ENCODE data around the gene FCGR1A.
"Not testable (repeated sequence)": the region's sequence is repeated elsewhere in the genome, so short reads cannot be mapped to it uniquely, and the experiment has no call there.

Gene FCGR1A

DNA sequence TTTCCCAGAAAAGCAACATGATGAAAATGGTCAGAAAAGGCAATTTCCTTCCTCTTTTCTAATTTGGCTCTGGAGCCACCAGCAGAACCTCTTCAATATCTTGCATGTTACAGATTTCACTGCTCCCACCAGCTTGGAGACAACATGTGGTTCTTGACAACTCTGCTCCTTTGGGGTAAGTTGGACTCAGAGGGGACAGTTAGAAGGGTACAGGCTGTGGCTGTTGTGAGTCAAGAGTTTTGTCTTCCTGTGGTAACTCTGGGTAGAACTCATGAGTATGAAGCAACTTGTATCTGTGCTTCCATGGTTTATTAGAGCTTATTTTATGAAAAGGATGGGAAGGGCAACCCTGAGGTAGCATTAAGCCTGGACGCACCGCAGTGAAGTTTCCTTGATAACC is at the start of gene FCGR1A:
Gene FCGR1A (plus strand): TSS at position 95 of the 400 bp plus-strand sequence. CDS start 50 bp downstream, at position 145.
- DNase-seq = not testable (repeated sequence)

DNA sequence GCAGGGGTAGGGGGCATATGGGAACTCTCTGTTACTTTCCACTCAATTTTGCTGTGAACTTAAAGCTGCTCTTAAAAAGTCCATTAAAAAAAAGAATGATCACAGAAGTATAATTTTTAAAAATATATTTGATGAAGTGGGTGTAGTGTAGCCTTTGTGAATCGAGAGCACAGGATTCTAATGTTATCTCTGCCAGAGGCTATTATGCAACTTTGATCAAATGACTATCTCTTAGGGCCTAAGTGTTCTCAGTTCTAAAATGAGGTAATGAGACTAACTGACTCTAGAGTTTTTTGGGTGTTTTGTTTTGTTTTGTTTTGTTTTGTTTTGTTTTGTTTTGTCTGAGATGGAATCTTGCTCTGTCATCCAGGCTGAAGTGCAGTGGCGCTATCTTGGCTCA is 49.7 kb upstream of the FCGR1A start:
- not testable (repeated sequence) for DNase-seq

DNA sequence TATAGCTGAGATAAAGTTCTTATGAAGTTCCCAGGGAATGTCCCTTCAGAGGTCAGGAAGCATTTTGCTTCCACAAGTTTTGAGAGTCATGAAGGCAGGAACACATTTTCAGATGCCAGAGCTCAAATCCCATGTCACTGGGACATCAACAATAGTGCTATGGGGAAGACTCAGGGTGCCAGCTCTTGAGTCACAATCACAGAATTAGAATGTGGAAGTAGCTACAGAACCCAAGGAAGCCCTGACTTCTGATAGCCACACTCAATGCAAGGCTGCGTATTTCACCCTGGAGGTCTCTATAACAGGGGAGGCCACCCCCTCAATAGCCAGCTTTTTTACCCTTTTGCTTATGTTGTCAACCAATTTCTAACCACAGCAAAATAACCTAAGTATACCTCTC is 47.8 kb upstream of the FCGR1A start:
- not testable (repeated sequence) for DNase-seq

DNA sequence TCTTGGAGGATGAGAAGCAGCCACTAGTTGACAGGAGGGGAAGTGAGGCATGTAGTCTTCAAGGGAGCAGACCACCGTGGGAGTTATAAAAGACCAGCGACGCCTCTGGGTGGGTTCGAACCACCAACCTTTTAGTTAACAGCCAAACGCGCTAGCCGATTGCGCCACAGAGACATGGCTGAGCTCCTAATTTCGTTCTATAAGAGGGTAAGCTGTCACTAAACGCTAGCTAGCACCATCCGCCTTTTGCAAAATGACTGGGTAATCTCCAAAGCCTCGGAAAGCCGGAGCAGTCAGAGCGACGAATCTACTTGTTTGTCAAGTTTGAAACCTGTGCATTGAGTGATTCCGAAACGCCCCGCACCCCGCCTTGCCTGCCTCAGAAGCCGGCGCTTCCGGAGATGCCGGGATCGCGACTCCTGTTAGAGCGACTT is 42.3 kb upstream of the FCGR1A start:
- DNase-seq = peak in 2 of 56 donors; percentile 0 to 7

DNA sequence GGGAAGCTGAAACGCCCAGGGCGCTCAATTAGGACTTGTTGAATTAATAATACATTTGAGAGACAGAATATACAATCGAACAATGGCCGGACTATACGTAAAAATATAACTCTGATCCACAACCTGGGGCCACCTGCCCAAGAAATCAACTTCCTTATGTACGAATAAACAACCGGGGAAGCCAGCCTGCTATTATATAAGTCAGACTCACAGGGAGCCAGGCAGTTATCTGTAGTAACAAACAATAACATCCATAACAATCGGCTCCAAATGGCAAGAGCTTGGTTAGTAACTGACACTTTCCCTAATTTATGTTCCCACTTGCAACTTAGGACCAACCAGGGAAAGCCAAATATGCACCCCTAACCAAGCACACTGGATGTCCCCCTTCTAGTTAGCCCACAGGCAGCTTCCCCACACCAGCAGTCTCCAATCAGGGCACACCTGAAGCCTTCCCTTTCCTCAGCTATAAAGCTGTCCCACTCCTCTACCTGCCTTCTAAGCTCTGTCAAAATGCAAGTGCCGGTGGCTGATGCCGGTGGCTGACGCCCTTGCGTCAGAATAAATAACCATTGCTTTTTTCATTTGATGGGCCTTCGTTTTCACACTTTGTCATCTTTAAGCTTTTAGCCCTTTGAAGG is 41.8 kb upstream of the FCGR1A start:
- DNase-seq = not testable (repeated sequence)

DNA sequence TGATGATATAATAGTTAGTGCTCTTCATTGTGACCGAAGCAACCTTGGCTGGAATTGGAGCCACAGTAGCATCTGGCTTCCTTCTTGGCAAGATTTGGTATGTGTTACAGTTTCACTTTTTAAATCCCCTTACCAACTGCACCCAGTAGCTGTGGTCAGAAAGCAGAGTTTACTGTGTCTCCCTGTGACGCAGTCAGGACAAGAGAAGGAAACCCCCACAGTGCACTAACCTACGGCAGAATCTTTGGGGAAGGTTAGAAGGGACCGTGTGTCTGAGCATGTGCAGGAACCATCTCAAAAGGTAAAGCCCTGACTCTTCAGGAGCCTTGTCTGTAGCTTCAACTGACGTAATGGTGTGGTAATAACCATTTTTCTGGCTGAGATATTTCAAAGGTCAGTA is 40.6 kb upstream of the FCGR1A start:
- not testable (repeated sequence) for DNase-seq

DNA sequence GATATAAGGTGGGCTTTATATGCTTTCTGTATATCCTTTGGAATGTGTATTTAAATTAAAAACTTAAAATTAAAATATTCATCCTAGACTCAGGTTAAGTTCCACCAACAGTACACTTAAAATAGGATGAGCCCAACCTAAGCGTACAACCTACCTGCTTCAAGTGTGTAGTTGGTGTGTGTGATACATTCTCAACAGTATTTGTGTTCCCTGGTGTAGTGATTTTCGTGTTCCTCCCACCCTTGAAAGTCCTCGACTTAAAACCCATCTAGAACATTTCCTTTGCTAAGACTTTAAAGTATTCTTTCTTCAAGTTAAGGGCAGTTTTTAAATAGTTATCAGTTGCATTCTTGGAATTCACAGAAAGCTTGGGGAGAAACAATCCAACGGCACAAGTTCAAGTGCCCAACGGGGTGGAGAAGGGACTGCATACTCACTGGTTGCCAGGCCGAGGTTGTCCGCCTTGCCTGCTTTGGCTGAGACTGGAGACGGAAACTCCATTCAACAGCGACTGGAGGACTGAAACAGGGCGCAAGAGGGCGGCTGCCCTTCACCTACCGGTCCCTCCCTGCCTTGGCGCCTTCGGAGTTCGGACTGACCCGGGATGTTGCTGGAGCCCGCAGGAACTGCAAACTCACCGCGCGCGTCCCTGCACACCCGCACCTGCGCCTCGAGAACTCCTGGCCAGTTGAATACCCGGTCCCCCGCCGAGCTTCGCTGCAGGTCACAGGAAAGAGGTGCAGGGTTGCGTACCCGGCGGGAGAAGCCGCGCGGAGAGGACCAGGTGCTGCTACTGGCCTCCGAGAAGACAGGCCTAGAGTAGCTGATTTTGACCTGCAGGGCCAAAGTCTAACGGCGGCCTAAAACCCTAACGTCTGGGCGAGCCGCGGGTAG is 35.8 kb upstream of the FCGR1A start:
- DNase-seq = not testable (repeated sequence)

DNA sequence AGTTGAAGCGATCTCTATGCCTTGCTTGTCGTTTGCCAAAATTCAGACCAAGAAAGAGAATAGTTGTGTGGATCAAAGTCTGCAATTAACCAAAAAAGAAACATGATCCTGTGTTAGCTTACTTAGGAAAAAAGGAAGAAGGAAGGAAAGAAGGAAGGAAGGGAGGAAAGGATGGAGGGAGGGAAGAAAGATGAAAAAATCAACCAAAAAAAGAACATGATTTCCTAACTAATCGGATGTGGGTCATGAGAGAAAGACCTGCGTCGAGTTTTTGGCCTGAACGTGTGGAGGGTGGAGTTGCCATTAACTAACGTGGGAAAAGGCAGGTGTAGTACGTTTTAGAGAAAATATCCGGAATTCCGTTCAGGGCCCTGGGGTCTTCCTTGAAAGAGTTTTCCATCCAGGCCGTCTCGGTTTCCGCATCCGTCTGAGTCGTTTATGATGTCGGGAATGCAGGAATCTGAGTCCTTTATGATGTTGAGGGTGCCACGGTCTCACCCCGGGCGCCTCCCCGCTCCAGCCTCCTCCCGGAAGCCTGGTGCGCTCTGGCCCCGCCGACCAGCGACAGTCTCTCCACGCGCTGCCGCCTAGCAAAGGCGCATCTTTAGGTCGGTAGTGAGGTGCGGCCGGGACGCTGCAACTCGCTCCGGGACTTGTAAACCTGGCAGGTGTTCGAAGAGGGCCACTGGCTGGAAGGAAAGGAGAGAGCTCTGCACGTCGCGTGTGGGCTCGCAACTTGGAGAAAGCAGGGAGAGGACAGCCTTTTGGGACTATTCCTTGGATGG is 34.9 kb upstream of the FCGR1A start:
- DNase-seq = not testable (repeated sequence)

DNA sequence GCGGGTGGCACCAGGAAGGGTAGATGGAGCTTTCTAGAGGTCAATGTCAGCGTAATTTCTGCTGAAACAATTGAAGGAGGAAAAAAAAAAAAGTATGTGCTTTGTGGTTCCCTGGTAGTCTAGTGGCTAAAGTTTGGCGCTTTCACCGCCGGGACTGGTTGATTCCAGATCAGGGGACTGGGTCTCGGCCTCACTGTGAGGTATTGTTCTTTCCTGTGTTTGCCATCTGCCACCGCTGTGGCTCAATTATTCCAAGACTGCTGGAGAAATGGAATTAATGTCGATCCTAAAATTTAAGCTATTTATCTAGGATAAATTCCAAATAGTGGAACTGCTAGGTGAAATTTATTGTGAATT is 34.4 kb upstream of the FCGR1A start:
- DNase-seq = not testable (repeated sequence)

DNA sequence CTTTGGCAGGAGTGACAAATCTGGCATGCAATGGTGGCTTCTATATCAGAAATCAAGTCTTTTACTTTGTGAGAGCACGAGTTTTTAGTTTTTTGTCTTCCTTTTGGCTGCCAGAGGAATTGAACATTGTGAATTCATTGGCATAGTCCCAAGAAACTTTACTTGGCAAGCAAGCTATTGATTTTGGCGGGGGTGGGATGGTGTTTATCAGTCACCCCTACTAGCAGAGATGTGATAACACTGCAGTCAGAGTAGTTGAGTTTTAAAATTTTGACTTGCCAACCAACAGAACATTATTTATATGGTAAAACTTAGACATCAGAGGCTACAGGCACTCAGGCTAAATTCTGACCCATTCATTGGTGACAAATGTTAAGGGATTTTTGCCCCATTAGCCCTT is 31.9 kb upstream of the FCGR1A start:
- not testable (repeated sequence) for DNase-seq

DNA sequence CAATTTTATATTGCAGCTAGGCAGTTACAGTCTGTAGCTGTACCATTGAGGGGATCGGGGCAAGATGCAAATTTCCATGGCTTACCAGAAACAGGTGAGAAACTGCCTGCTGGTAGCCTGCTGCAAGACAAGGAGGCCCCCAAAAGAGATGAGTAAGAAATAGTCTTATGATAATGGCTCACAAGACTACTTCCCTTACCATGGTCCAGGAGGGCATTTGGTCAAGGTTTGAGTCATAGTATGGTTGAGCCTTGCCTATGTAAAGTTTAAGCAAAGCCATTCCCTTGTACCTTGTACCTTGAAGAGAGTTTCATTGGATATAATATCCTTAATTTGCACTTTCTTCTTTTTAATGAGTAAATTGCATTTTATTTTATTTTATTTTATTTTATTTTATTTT is 30.3 kb upstream of the FCGR1A start:
- DNase-seq = not testable (repeated sequence)

DNA sequence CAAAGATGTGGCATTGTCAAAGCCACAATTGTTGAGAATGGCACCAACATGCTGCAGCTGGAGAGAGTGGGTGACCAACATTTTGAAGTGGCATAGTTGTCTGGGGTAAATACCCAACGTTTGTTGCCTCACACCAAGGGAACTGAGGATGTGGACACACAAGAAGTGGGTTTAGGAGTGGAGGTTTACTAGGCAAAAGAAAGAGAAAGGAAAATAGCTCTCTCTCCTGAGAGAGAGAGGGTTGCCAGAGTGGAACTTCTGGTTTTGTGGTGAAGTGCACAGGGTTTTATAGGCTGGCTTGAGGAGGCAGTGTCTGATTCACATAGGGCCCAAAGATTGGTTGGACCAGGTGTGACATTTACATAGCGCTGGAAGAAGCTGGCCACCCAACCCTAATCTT is 29.0 kb upstream of the FCGR1A start:
- not testable (repeated sequence) for DNase-seq

DNA sequence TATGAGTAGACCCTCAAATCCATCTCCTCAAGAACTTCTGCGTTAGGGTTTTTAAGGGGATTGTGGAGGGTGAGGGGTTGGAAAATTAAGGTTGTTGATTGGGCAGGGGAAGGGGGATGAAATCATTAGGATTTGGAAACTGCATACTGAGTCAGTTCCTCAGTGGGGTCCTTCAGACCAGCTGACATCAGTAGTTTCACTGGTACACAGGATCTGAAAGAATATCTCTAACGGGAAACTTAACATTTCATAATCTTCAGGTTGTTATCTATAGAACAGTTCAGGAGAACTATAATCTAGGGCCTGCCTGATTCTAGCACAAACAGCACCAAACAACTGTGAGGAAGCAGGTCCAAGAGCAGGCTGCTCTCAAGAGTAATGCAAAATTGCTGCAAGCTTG is 27.2 kb upstream of the FCGR1A start:
- DNase-seq = not testable (repeated sequence)

DNA sequence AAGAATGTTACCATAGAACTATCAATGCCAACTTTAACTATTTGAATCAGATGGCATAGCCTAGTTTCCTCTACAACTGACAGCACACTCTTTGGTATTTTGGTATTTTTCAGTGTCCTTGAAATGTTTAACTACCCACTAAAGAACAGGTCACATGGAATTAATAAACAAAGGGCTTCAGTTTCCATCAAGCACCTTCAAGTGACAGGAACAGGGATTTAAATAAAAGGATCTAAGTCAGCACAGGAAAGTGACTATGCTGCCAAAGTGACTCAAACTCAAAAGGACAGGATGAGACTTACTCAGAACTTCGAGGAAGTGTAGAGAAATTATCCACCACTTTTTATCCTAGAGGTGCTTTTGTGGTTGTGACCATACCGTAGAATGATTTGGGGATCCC is 20.2 kb upstream of the FCGR1A start:
- DNase-seq = not testable (repeated sequence)

DNA sequence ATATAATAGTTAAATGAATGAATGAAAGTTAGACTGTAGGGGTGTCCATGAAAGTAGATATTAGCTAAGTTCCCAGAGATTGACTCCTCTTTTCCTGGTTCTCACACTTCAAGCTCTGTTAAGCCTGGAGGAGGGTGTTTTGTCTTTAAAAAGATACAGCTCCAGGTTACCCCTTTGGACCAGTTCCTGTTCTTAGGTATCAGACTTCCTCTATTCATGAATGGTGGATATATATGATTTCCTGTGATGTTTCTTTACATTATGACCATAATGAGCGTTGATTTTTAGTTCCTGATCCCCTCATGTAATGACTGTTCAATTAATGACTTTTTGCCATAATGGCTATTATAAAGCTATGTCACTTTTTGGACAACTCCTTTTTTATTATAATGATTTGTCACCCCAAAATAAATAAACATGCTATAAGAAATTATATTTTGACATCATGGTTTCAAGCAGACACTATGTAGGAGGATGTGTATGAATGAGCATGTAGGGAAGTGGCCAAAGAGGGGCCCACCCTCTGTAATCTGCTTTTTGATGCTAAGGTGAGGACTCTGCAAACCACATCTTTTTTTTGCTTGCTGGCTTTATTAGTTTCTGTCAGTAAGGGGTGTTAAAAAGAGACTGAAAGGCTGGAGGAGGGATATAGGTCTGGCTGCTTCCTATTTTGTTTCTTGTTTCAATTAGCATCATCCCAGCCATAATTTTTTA is 18.2 kb upstream of the FCGR1A start:
- DNase-seq = not testable (repeated sequence)

DNA sequence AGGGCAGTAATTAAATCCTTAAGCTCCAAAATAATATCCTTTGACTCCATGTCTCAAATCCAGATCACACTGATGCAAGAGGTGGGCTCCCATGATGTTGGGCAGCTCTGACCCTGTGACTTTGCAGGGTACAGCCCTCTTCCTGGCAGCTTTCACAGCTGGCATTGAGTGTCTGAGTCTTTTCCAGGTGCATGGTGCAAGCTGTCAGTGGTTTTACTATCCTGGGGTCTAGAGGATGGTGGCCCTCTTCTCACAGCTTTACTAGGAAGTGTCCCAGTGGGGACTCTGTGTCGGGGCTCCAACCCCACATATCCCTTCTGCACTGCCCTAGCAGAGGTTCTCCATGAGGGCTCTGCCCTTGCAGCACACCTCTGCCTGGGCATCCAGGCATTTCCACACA is 16.3 kb upstream of the FCGR1A start:
- DNase-seq = not testable (repeated sequence)

DNA sequence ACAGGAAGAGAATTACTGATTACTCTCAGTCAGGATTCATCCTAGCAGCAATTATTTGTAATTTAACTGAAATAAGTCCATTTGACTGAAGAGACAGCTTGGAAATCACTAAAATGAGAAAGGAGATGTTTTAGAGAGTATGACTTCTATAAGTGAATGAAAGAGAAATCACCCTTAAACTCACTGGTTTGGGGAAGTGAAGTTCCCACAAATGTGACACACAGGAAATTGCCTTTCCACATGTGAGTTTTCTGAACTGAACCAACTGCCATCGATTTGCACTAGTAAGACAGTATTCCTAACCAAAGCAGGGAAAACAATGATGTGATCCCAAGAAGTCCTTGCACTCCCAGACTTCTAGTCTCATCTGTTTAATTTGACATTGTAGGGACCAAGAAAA is 13.3 kb upstream of the FCGR1A start:
- not testable (repeated sequence) for DNase-seq

DNA sequence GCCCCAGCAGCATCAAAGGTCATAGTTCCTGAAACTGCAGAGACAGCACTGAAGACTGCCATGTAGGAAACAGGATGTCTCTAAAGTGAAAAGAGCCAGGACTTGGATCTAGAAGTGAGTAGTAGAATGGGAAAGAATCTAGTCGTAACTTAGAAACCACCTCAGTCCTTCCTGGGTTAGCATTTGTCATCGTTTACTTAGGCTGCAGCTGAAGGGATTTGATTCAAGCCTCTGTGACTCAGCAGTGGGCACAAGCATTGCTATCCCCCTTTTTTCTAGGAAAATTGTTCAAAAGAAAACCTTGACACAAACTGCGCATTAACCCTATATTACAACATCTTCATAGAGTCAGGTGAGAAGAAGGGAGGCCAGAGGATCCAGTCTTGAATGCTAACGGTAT is 11.8 kb upstream of the FCGR1A start:
- DNase-seq = not testable (repeated sequence)

DNA sequence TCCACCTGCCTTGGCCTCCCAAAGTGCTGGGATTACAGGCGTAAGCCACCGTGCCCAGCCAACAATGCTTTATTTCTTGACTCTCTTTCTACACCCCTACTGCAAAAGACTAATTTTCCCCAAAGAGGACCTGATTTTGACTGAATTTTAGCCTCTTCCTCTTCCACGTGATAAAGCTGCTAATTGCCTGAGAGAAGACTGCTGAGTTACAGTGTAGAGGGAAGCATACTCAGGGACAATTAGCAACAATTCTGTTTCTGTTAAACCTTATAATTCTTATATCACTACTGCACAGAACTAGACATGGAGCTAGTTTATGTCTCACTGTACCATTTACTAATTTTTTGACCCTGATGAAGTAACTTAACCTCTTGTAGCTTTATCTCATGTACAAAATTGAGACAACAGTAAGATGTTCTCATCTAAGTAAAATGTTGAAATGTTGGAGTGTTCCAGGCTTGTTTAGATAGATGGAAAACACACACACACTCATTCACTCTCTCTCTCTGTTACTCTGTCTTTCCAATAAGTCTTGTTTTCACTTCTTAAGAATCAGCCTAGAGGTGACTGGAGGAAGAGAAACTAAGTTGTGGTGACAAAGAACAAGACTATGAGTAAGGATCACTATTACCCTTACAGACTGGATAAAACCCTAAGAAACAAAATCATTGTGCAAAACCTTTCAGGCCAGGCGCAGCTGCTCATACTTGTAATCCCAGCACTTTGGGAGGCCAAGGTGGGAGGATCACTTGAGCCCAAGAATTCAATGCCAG is 10.7 kb upstream of the FCGR1A start:
- DNase-seq = not testable (repeated sequence)

DNA sequence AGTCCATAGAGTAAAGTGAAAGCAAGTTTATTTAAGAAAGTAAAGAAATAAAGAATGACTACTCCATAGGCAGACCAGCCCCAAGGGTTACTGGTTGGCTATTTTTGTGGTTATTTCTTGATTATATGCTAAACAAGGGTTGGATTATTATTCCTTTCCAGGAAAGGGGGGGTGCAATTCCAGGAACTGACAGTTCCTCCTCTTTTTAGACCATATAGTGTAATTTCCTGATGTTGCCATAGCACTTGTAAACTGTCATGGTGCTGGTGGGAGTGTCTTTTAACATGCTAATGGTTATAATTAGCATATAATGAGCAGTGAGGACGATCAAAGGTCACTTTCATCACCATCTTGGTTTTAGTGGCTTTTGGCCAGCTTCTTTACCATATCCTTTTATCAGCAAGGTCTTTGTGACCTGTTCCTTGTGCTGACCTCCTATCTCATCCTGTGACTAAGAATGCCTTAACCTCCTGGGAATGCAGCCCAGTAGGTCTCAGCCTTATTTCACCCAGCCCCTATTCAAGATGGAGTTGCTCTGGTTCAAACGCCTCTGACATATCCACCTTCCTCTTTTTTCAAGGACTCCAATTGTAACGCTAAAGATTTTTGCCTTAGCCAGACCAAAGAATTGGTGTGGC is 6.9 kb upstream of the FCGR1A start:
- not testable (repeated sequence) for DNase-seq
